PFSK-1 (cell line): ENCODE results near the gene PPM1A.

Source experiments
- POLR2AphosphoS5 ChIP-seq: IDR thresholded peaks from 2 replicates; pipeline ENCODE4 v1.6.1; 2012; ENCODE audit warnings: low read depth, mild to moderate bottlenecking, control low read depth, low read length, moderate library complexity
- TAF1 ChIP-seq: IDR thresholded peaks from 2 replicates; pipeline ENCODE4 v1.6.1; 2012; ENCODE audit warnings: low read length, control low read depth, borderline replicate concordance; ENCODE audit not compliant: insufficient read depth

- TF ChIP-seq POLR2AphosphoS5 (no peak), TAF1 (no peak)
These were observed 77.3 kb downstream of the PPM1A start for GRCh38 chr14:60326274-60326673.
